A549 treated with CORT108297 at 1 μM for 4 hours (cell line): ENCODE data around the gene CPOX. TPM values are rescaled to one million over a fixed set of nuclear protein-coding genes. Genes with fewer than 3 reads are reported as not detected.

Experiments used
- total RNA-seq: library from RNA; stranded (reverse); fragments of 200-300 nt; extraction: Qiagen RNA extraction; gene quantifications from 5 replicates; pipeline ENCODE4 v1.2.3, GENCODE V29; 2022

The CPOX gene
- total RNA-seq: 18.7 to 24.8 TPM (median 22.3 TPM) in 5 replicates

GRCh38 chr3:98593046-98593936, at the start of gene CPOX:
CPOX (minus strand) TSS chr3:98593611; CDS start chr3:98593504, 107 bp downstream.

GRCh38 chr3:98531622-98532274, 61.7 kb downstream of the CPOX start, which contains the start of gene GPR15:
GPR15 (plus strand) TSS chr3:98531978; CDS start chr3:98532034, 56 bp downstream.

Other genes with a start within 250 kb of the CPOX start
- not detected in 5 replicates for gene OR5K4, start 239.8 kb downstream of the CPOX start, total RNA-seq
- gene OR5K3, start 202.9 kb downstream of the CPOX start, total RNA-seq: not detected in 5 replicates
- gene OR5K1, start 130.4 kb downstream of the CPOX start, total RNA-seq: not detected in 5 replicates
- not detected in 5 replicates for gene OR5K2, start 95.9 kb downstream of the CPOX start, total RNA-seq
- 47.1 to 66.2 TPM (median 59.5 TPM) in 5 replicates for gene CLDND1, start 70.7 kb downstream of the CPOX start, total RNA-seq
- gene GPR15, start 61.6 kb downstream of the CPOX start, total RNA-seq: not detected in 5 replicates
- gene ST3GAL6, start 169.7 kb upstream of the CPOX start, total RNA-seq: 0.64 to 1.4 TPM (median 0.87 TPM) in 5 replicates